GM12865 (cell line): ENCODE data around the gene TNFRSF17.

Experiments used
- DNase-seq: peaks from one replicate; pipeline ENCODE4 v3.0.0; 2010; ENCODE audit warnings: low read depth
- H3K4me3 ChIP-seq: 2 replicates; pipeline ENCODE4 v1.5.1; 2011; ENCODE audit warnings: mild to moderate bottlenecking, low read depth, low read length, control low read depth
- CTCF ChIP-seq: IDR thresholded peaks from 2 replicates; pipeline ENCODE4 v1.5.1; 2011; ENCODE audit warnings: low read length, control low read depth, low read depth, inconsistent platforms; ENCODE audit not compliant: insufficient read depth; ENCODE audit errors: missing control alignments

Gene TNFRSF17

GRCh38 chr16:11977376-11978041, 12.5 kb downstream of the TNFRSF17 start:
- H3K4me3 ChIP-seq, result peak overlapping the region; percentile 76
- no peak for TF ChIP-seq CTCF
- no peak for DNase-seq

GRCh38 chr16:11978080-11978479, 13.1 kb downstream of the TNFRSF17 start:
- DNase-seq, result no peak
- peak overlapping the region; percentile 76 for H3K4me3 ChIP-seq
- TF ChIP-seq CTCF, result no peak

GRCh38 chr16:11979013-11979672, 14.1 kb downstream of the TNFRSF17 start:
- TF ChIP-seq CTCF, result no peak
- peak overlapping the region; percentile 76 for H3K4me3 ChIP-seq

GRCh38 chr16:11980136-11980844, 15.3 kb downstream of the TNFRSF17 start:
- peak overlapping the region; percentile 76 for H3K4me3 ChIP-seq
- no peak for TF ChIP-seq CTCF
- peak; percentile 87 for DNase-seq

More at GRCh38 chr16:11979013-11979672, 14.1 kb downstream of the TNFRSF17 start:
- DNase-seq, result no peak

- no peak for DNase-seq
- TF ChIP-seq CTCF, result no peak
These were observed 20.2 kb downstream of the TNFRSF17 start for GRCh38 chr16:11985250-11985649.

GRCh38 chr16:11986521-11987057, 21.6 kb downstream of the TNFRSF17 start:
- no peak for DNase-seq
- TF ChIP-seq CTCF, result no peak
- no peak overlapping the region for H3K4me3 ChIP-seq

More at GRCh38 chr16:11985250-11985649, 20.2 kb downstream of the TNFRSF17 start:
- H3K4me3 ChIP-seq, result no peak overlapping the region
